Activated effector memory CD4-positive, alpha-beta T cell treated with anti-CD3 and anti-CD28 coated beads, Interleukin-2, amount 50 U/mL, for 16 hours (primary cell): ENCODE results near the gene SFMBT2.

Experiments
- DNase-seq: peaks from one replicate; pipeline ENCODE4 v3.0.0-alpha.2; 2020

SFMBT2 gene

DNA sequence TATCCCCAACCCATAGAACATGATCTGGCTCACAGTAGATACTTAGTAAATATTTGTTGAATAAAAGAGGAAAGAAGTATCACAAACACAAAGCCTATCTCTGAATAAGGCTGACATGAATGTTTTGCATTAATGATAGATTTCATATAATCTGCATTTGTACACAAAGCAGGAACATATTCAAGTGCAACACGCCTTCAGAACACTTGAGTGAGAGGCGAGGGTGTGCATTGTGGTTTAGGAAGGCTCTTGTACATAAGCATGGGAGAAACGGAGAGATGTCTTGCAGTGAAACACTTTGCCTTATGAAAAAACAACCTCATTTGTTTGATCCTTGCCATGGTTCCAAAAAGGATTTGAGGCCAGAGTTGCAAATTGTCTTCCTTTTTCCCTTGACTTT is 14.1 kb upstream of the SFMBT2 start:
- DNase-seq = no peak

DNA sequence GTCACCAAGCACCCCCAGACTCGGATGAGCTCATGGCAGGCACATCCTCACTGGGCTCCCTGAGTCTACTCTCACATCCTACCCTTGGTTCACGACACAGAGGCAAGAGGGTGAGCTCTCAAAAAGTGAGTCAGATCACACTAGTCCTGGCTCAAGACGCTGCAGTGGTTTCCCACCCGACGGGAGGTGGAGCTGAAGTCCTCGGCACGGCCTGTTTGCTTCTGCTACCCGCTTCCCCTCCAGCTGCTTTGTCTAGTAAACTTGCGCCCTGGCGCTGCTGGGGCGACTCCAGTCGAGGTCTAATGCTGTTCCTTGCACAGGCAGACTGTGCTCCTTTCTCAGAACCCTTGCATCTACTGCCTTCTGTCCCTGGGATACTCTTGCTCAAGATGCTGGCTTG is 13.5 kb upstream of the SFMBT2 start:
- no peak for DNase-seq

DNA sequence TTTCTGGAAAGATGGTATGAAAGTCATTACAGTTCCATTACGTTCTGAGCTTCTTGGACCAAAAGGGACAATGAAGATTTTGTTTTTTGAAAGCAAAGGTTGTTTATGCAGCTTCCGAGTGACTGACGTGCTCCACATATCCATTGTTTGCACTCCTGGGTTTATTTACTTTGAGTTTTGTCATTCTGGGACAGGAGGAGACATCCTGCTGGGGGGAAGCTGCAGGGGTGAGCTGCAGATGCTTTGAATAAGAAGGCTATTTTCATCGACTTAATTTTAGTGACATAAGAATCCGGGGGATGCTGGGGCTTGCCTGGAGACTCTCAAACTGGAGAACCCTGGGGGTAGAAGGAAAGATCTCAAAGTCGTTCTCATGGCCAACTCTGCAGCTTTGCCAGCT is 12.7 kb upstream of the SFMBT2 start:
- no peak for DNase-seq

DNA sequence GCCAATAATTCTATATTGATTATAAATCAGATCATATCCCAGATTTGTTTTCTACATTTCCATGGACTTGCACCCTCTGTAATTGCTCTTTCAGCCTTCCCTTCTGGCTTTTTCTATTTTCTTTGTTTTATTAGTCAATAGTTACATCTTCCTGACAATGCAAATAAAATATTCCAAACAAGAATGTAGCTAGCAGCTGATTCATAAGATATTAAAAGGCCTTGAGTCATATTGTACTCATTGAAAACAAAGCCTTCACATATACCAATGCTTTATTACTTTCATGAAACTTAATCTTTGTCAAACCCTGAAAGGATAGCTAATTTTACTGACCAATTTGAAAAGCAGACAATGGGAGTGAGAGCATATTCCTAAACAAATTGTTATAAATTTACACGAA is 10.7 kb upstream of the SFMBT2 start:
- no peak for DNase-seq

DNA sequence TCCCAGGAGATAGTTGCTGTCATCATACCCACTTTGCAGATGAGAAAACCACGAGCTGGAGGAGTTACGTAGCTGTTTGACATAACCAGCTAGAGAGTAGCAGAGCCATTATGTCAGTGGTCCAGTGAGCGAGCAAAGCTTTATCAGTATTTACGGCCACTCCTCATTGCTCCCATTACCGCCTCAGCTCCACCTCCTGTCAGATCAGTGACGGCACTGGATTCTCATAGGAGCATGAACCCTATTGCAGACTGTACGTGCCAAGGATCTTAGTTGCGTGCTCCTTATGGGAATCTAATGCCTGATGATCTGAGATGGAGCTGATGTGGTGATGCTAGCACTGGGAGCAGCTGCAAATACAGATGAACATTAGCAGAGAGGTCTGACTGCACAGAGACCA is 9.2 kb upstream of the SFMBT2 start:
- DNase-seq = no peak

DNA sequence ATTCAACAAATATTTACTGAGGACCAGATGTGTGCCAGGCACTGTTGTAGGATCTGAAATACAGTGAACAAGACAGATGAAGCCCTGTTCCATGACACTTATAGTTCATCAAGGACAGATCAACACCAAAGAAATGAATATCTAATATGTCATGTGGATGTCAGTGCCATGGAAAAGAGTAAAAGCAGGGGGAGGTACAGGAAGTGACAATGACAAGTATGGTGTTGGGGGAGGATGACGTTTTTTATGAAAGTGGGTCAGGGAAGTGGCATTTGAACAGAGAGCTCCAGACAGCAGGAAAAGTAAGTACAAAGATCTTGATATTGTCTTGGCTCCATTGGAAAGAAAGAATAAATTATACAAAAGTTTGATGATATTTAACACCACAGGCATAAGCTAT is 7.0 kb upstream of the SFMBT2 start:
- no peak for DNase-seq

DNA sequence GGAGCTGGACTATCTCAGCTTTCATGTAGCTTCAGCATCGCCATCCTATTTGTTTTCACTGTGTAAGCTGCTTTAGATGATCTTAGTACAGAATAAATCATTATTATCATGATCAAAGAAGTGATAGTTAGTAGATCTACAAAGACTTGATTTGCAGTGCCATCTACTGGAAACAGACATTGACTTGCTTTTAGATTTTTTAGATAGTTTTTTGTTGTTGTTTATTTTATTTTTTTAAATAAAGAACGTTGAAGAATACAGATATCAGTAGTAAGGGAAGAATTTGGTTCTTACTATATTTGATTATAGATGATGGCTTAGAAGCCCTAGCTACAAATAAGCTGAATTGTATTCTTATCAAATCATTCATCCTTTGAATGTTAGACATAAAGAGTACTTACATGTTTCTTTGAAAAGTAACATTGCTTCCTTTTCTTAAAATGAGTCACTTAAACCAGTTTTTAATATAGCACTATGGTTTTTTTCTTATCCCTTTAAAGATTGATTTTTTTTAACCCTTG is 6.3 kb upstream of the SFMBT2 start:
- no peak for DNase-seq

DNA sequence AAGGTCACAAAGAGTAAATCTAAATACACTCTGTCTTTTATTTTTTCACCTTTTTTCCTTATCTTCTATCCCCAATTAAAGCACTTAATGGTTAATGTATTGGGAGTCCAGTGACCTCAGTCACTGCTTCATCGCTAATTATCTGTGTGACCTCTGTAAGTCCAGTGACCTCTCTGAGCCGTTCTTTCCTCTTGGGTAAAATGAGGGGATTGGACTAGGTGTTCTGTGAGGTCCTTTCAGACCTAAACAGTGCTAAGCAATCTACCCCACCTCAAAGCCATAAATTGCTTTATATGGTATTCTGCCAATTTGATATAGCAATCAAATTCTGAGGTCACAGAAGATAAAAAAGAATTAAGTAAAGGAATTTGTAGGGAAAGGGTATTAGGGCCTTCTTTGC is 3.9 kb upstream of the SFMBT2 start:
- DNase-seq = no peak

DNA sequence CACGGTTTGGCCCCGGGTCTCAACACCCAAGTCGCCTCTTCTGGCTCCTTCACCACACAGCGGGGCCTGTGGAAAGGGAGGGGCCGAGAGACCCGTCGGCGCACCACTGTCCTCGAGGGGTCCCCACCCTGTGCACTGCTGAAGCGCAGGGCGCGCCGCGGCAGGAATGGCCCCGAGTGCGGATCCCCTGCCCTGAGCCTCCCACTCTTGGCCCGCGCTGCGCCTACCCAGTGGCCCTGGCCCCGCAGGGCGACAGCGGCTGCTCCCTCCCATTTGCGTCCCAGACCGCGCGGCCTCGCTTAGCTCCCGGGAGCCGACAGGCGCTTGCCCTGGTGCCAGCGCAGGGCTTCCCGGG is 2.1 kb upstream of the SFMBT2 start:
- DNase-seq = no peak

- DNase-seq = peak; percentile 68
Observed at GRCh38 chr10:7412237-7412927, 1.5 kb upstream of the SFMBT2 start.

GRCh38 chr10:7411671-7412128 is 866 bp upstream of the SFMBT2 start:
- peak; percentile 71 for DNase-seq

DNA sequence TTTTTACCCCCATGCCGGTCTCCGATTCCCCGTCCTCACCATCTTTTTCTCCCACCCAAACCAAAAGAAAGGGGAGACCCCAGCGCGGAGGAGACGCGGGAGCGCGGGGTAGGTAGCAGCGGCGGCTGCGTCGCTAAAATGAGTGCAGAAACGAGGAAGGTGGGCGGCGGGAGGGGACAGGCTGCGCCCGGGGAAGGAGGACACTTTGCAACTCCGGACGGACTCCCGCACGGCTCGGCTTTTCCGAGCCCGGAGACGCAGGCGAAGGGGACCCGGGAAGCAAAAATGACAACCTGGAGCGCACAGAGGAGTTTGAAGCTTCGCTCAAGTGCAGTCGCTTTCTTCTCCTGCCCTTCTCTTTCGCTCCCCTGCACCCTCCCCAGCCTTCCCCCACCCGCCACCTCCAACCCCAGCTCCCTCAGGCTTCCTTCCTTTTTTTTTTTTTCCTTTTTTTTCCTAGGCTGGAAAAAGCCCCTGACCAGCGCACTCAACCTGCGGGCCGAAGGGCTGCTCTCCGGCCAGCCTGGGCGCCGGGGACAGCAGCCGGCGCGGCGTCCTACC is 453 bp downstream of the SFMBT2 start:
- DNase-seq = peak; percentile 76

GRCh38 chr10:7409732-7410168 is 1.1 kb downstream of the SFMBT2 start:
- DNase-seq = peak; percentile 67

DNA sequence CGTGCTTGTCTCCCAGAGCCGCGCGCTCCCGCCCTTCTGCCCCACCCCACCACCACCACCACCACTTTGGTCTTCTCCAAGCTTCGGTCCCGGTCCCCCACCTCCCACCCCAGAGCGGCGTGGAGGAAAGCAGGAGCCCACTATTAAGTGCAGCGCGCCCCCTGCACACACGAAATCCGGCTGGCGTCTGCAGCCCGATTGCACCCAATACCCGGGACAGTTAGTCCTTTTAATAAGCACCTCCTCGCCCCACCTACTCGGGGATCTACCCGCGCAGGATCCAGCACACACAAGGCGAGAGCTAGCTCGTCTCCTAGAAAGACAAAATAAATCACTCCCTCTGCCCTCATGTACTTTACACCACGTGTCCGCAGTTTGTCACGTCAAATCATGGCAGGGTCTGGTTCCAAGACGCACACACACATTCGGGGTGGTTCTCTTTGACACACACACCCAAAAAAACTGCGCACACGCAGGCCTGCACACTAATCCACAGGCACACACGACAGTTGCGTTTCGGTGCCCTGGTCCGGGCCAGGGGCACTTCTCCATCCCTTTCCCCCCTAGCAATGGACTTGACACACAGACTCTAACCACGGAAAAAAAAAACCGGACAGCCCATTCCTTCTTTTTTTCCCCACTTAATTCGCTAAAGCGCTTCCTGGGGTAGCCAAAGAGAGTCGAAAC is 1.6 kb downstream of the SFMBT2 start:
- DNase-seq = peak; percentile 80

GRCh38 chr10:7408291-7409044 is 2.4 kb downstream of the SFMBT2 start:
- peak; percentile 81 for DNase-seq

GRCh38 chr10:7407368-7408290 is 3.2 kb downstream of the SFMBT2 start:
- peak; percentile 72 for DNase-seq

DNA sequence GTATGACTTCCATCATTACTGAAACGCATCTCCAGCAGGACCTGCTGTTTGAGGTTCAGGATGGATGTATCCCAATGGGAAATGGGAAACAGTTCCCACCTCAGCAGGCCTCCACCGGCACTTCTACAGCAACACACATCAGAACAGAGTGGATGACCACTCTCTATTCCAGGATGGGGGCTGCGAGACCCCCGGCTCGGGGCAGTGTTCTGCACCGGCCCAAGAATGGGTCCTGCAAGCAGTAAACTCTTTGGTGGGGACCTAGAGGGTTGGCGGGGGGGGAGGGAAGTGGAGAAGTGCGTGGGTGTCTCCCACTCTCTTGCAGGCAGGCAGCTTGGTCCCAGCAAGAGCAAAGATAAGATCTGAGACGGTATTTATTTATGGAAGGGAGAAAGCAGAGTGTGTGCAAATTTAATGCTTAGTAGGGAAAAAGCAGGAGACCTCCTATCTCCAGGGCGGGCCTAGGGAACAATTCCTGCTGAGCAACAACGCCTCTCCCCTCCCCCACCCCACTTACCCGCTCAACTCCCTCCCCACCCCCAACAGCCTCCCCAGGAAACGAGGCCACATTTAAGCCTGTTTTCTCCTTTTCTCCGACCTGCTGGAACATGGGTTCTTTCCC is 4.0 kb downstream of the SFMBT2 start:
- no peak for DNase-seq

- DNase-seq = no peak
Observed at GRCh38 chr10:7405637-7406036, 5.2 kb downstream of the SFMBT2 start.

DNA sequence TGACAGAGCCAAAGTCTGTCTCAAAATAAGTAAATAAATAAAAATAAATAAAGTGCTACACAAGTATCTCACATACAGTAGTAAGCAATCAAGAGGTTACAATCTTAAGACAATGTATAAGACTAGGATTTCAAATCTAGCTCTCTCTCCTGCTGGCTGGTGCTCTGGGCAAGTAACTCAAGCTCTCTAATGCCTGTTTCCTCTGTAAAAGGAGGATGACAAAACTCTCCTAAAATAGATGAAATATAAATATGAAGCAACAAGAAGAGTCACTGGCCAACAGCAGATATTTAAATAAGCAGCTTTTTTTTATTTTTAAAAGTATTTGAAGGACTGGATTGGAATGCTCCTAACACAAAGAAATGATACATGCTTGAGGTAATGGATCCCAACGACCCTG is 7.2 kb downstream of the SFMBT2 start:
- no peak for DNase-seq

DNA sequence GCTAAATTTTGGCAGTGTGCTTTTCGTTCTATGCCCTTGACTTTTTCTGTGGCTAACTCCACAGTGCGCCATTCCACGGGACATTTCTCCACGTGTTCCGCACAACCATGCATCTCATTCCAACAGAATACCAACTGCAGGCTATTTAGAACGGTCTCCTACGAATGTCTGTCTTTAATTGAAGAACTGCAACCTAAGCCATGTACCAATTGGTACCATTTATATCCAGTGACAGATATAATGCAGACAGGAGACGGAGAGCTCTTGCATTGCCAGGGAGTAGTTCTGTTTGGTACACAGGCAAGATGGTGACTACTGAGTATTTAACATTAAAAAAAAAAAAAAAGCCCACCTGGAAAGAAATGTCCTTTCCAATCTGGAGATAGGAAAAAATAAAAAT is 9.1 kb downstream of the SFMBT2 start:
- no peak for DNase-seq

- DNase-seq = no peak
Observed at GRCh38 chr10:7401156-7401555, 9.7 kb downstream of the SFMBT2 start.
